ENCODE data around the gene CTLA4.
A peak's percentile ranks its signal among the peaks of the same experiment; 100 is the strongest.

The CTLA4 gene

DNA sequence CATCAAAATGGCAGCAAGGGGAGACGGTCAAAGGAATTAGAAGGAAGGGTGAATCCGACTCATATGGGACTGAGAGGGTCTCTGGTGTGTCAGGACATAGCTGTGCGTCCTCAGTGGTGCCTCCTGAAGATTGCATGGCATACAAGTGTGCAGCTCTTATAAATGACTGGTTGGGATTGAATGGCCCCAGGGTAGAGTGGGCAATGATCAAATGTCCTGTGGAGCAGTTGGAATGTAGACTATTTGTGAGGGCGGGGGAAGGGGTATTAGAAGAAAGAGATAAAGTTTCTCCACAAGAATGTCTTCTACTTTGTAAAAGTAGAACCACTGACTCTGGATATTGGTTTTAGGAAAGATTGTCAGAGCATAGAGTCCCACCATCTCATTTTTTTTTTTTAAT is 24.6 kb downstream of the CTLA4 start:
- no peak for DNase-seq

DNA sequence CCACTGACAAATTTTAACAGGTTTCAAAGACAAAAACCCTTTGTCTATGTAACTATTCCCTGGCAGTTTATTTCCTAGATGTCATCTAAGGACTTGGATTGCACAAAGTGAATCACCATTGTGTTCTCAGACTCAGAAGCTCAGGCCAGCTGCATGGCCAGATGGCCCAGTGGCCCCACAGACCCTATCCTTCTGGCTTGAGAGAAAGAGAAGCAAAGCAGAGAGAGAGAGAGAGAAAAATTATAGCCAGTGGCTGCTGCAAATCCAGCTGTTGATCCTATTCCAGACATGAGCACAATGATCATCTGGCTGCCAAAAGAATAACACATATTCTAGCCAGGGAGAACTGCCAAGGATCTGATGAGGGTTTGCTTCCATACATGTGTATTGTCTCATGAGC is 25.8 kb downstream of the CTLA4 start:
- DNase-seq, result no peak

DNA sequence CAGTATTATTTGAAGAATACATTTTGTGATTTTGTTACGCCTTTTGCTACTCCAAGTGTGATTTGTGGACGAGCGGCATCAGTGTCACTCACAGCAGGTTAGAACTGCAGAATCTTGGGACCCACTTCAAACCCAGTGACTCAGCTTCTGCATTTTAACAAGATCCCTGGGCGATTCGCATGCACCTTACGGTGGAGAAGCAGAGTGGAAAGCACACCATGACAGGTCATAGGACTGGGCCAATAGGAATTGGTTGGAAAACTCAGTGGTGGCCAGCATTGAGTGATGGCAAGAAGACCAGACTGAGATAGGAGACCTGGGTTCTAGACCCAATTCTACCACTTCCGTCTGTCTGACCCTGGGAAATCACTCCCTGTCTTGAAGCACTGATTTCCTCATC is 26.3 kb downstream of the CTLA4 start:
- DNase-seq, result no peak

DNA sequence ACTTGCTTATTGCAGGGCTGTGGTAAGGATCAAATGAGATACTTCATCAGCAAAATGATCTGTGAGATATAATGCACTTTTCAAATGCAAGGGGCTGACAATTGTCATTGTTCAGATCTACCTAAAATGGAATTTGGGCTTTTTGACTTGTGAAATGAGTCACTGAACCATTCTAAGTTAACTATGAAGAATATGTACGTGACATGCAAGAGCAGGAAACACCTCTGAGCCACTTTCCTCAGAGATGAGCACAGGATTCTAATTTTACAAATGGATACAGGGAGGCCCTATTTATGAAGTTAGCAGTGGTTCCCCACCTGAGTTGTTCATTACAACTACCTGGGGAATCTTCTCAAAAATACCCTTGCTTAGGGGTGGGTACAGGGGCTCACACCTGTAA is 26.7 kb downstream of the CTLA4 start:
- DNase-seq, result peak; percentile 86

DNA sequence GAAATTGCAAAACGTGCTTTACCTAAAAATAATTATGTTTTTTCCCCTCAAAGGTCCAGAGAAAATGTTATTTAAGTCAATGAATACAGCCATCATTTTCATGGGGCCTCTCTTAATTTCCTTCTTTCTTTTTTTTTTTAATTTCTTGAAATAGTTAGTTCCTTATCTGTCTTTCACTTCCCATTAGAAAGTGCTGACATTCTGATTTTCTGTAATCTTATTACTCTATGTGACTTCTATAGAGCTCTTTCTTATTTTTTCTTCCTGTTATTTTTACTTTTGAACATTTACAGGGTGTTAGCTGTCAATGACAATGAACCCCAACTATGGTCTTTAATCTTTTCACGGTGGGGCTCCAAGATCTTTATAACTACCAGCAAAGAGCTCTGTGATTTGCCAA is 30.0 kb downstream of the CTLA4 start:
- DNase-seq, result no peak

DNA sequence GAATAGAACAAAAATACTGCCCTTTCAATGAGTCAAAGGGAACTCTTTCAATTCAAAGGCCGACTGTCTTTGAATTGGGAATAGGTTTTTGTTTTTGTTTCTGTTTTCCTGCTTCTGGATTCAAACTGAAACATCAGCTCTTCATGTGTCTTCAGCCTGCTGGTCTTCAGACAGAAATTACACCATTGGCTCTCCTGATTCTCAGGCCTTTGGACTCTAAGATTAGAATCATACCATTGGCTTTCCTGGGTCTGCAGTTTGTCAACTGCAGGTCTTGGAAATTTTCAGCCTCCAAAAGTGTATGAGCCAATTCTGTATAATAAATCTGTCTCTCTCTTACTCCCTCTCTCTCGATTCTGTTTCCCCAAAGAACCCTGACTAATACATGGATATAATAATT is 31.1 kb downstream of the CTLA4 start:
- DNase-seq, result no peak

DNA sequence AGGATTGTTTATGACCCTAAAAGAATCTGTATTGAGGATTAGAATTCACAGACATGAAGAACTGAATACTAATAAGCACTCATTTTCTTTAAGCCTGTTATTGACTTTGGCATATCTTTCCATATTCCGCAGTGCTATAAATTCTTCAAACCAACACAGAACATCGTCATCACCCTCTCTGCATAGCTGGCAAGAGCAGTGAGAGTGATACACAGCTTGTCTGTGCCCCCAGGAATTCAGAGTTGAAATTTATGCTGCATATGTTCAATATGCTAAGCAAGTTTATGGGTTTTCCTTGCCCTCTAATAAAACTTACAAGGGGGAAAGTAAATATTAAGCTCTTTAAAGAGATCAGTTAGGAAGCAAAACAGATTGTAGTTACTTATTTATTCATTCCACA is 32.7 kb downstream of the CTLA4 start:
- DNase-seq, result no peak

DNA sequence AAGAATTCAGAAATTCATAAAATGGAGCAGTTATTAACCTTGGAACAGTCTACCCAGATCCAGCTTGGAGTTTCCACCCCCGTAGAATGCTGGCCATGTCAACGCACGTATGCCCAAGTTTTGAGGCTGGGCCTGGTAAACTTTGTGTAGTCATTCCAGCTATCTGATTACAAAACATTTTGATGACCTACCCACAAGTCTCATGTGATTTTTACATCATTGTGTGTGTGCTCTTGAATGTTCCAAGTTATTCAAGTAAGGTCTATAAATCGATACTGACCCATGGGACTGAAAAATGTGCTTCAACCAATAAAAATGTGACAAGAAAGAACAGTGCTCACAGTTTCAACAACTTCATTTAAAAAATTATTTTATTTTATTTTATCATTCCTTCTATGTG is 36.5 kb downstream of the CTLA4 start:
- no peak for DNase-seq

DNA sequence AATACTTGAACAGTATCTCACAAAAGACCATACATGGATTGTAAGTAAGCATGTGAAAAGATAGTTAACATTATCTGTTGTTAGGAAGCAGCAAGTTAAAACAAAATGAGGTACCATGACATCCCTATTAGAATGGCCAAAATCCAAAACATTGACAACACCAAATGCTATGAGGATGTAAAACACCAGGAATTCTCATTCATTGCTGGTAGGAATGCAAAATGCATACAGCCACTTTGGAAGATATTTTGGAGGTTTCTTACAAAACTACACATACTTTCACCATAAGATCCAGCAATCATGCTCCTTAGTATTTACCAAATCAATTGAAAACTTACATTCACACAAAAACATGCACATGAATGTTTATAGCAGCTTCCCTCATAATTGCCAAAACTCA is 38.1 kb downstream of the CTLA4 start:
- no peak for DNase-seq

DNA sequence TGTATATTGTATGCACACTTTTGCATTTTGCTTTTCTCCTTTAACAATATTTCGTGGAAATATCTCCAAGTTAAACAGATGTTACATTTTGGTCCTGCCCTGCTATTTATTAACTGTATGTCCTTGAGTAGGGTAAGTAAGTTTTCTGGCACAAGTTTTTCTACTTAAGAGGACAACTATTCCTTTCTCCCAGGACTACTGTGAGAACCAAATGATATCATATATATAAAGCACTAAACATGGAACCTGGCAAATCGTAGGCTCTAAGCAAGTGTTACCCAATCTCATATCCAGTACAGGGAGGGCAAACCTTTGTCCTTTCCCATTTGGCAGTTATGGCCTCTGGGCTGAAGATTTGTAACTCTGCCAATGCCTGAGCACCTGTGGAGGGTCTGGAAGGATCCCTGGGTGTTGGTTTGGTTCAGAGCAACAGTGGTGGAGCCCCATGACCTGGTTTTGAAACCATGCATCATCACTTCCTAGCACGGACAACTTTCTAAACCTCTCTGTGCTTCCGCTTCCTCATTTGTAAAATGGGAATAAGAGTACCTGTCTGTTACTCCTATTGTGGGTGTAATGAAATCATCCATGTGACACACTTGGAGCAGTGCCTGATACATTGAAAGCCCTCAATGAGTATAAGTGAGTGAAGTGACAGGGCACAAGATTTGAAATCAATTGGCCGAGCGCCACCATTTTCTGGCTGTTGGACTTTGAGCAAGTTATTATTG is 40.7 kb downstream of the CTLA4 start:
- DNase-seq, result no peak

DNA sequence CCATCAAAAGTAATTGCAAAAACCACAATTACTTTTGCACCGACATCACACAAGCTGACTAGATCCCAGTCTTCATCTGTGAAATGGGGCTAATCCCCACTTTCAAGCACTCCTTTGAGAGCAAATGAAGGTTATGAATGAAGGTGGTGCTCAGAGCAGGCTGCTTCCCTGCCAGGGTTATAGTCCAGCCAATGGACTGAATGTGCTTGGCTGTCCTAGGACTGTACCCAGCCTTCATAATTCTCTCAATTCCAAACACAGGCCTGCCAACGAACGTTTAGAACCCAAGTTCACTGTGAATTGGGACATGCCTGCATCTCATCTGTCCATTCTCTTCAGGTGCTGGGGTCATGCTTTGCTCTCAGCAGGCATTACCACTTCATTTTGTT is 41.2 kb downstream of the CTLA4 start:
- DNase-seq, result no peak

DNA sequence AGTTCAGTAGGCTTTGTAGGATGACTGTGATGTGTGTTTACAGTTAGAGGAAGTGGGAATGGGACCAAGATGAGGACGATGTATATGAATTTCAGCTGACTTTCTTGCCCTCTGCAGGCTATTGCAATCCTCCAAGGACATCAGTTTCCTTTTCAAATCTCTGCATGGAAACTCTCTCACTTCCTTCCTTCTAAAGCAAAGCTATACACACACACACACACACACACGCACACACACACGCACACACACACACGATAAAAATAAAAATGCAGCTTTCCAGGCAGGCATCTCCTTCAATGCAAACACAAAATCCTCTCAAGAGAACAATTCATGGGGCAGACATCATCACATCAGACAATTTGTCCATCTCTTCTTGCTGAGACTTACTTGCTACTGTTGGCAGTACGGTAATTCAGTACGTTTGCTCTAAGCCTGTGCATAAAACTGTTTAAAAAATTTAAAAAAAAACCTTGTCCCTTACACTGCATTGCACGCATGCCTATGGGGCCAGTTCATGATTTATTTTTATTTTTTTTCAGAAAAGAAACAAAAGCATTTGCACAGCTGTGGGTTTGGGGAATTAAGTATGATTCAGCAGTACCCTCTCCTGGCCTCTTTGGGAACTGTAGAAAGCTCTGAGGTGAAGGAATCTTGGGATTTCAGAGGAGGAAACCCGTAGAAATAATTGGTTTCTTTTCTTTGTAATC is 41.8 kb downstream of the CTLA4 start:
- DNase-seq, result peak; percentile 71

DNA sequence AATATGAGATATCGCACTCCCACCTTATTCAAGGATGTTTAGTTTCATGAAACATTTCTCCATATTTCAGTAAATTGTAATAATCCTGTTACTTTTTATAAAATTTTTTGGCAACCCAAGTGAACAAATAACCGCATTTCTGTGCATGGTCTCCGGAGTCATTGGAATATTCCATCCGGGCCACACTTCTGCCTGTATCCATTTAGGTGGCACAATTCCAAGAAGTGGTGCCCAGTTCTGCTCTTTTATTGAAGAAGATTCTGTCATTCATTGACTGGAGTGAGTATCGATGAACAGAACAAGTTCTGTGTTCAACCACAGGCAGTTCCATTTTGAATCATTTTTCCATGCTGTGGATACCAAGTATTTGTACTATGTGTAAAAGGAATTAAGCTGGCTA is 42.4 kb downstream of the CTLA4 start:
- peak; percentile 85 for DNase-seq

DNA sequence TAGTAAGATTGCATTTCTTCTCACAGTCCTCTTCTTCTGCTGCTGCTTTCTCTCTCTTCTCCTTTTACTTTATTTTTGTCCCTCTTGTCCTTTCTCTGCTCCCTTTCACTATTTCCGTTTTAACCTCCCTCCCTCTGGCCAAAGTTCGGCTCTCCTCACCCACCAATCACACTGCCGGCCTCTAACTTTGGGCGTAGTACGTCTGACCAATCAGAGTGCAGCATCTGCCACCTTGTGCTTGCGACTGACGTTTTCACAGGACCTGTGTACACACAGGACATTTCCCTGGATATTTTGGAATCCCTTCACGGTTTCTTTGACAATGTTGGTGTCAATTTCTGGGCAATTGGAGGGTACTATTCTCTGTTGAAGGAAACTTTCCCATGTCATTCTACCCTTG is 46.4 kb downstream of the CTLA4 start:
- DNase-seq, result no peak

DNA sequence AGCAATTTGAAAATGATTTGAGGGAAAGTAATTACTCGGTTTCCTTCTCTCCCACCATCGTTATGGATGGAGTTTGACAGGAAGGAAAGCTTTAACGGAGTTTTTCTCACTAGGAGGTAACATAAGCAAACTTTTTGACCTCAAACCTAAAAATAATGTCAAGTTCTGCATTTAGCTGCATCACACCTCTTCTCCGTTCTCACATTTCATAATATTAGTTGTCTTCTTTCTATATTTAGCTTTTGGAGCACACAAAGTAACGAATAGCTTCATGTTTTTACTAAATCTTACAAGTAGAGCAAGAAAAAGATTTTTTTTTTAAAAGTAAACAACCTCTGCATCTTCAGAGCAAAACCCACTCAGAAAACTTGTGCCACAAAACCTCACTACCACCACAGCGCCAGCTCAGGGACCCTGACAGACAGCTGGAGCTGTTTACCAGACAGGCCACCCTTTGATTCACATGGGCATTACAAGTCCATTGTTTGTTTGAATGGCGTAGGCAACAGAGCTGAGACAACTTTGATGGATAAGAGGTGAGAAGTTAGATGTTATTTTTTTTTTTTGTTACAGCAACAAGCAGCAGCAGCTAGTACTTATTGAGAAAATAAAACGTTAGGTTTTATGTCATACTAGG is 47.1 kb downstream of the CTLA4 start:
- no peak for DNase-seq

DNA sequence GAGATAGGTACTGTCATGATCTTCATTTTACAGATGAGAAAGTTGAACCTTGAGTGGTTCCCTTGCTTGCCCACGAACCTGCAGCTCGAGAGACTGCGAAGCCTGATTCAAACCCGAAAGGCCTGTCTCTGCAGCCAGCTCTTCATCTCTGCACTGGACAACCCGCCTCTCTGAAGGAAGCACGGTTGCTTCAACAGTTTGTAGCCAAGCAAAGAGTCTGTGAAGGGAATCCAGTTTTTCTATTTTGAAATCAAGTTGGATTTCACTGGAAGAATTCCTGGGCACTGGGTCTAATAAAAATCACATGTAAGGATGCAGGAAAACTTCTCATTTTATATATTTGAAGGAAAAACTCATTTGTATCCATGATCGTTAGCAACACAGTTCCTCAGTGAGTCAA is 47.7 kb downstream of the CTLA4 start:
- no peak for DNase-seq

DNA sequence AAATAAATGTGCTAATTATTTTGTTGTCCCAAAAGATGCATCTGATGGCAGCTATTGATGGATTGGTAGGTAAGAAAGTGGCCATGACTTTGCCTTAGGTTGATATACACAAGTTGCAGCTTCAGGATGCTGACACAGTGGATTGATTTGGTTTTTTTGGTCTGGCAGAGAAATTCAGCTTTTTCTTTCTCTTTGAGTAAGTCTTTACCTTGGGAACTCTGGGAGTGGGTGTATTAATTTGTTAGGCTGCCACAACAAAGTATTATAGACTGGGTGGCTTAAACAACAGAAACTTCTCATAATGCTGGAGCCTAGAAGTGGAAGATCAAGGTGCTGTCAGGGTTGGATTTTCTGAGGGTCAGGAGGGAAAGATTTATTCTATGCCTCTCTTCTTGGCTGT is 49.2 kb downstream of the CTLA4 start:
- no peak for DNase-seq

DNA sequence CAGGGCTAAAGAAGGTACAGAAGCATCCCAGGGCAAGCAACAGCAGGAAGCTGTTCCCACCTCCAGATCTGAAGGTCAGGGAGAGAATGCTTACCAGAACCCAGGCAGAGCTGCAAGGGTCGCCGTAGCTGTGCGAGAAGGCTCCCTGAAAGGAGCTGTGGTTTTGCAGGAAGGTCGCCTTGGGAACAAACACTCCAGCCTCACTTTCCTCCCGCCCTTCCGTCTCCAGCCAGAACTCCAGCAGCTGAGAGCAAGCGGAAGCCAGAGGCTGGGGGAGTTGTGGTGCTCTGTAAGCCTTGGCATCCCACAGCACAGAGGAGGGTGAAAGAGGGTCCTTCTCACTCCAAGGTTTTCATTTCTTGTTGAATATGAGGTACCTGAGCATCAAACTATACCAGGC is 50.7 kb downstream of the CTLA4 start:
- no peak for DNase-seq

DNA sequence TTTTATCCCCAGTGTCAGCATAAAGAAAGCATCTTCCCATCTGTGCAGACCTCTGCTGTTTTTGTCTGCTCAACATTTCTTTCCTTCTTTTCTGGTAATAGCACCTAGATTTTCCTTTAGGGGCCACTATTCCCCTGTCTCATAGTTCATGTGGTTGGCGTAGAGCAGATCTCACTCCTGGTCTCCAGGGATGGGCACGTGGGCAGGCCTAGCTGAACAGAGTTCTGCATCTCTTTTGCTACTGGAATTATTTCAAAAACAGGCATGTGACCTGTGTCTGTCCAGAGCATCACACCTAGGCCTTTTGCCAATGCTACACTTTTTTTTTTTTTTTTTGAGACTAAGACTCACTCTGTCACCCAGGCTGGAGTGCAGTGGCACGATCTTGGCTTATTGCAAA is 51.3 kb downstream of the CTLA4 start:
- DNase-seq, result no peak

Data from activated CD4-positive, alpha-beta T cell treated with anti-CD3 and anti-CD28 coated beads, Interleukin-2, amount 50 U/mL, for 16 hours (primary cell).